ENCODE results near the gene OLA1. TPM values are rescaled to one million over a fixed set of nuclear protein-coding genes. Genes with fewer than 3 reads are reported as not detected.

The OLA1 gene
- polyA plus RNA-seq, 2 of the 4 experiments (the other 2 are of a cell fraction) = 127 to 226 TPM

GRCh38 chr2:174059884-174060244 is 188.5 kb downstream of the OLA1 start:
- no peak for DNase-seq (ENCODE audit: low read depth in 1 of 2, low spot score in 1 of 2)
- Histone ChIP-seq H3K4me3 (no peak overlapping the region), H3K9me3 (peaks cover 4% of the 10 kb centered on the region; the same call in 1 of the 3 replicates), H3K4me2 (no peak overlapping the region), H3K27ac (peak overlapping the region in 1 of 2 experiments; percentile 12; a peak in 1 of 6 replicates), H3K4me1 (peaks cover 6% of the 10 kb centered on the region; the same call in 2 of the 3 replicates)
- FAIRE-seq = no peak
- ChIA-PET CTCF (interaction anchor here (1.0 kb wide), 1 partner anchor 28 kb away, joined by 3 read pairs; no protein-coding TSS in a partner anchor), POLR2A (no interaction called here)
- no peak for TF ChIP-seq POLR2AphosphoS2 (conservative IDR thresholded peaks at IDR 0.05; ENCODE audit: low read length)
- no peak for TF ChIP-seq RFX5 (IDR thresholded peaks at IDR 0.05)
- TF ChIP-seq RARB (CRISPR knock-in tag; IDR thresholded peaks at IDR 0.05) = no peak
- TF ChIP-seq REST (IDR thresholded peaks at IDR 0.05) = no peak
- TF ChIP-seq POLR2A (IDR thresholded peaks at IDR 0.05; ENCODE audit: low read length) = no peak
- TF ChIP-seq CTCF (IDR thresholded peaks at IDR 0.05) = no peak
- TF ChIP-seq ELK1 (IDR thresholded peaks at IDR 0.05; ENCODE audit: low read depth, low read length) = no peak
- TF ChIP-seq NFE2L2 (conservative IDR thresholded peaks at IDR 0.05; ENCODE audit: low read length) = no peak
- no peak for TF ChIP-seq TFCP2L1 (CRISPR knock-in tag; IDR thresholded peaks at IDR 0.05)
- TF ChIP-seq CBX2 (IDR thresholded peaks at IDR 0.05; ENCODE audit: borderline replicate concordance, low read depth) = no peak
- TF ChIP-seq JUNB (IDR thresholded peaks at IDR 0.05) = no peak
- TF ChIP-seq ZNF302 (CRISPR knock-in tag; IDR thresholded peaks at IDR 0.05) = no peak
- TF ChIP-seq EHF (CRISPR knock-in tag; IDR thresholded peaks at IDR 0.05) = no peak
- no peak for TF ChIP-seq MAX (IDR thresholded peaks at IDR 0.05)
- no peak for TF ChIP-seq HOXB13 (CRISPR knock-in tag; IDR thresholded peaks at IDR 0.05; ENCODE audit: low read depth)
- TF ChIP-seq CEBPB (IDR thresholded peaks at IDR 0.05) = no peak
- no peak for TF ChIP-seq ZSCAN20 (CRISPR knock-in tag; IDR thresholded peaks at IDR 0.05)
- no peak for TF ChIP-seq PHF8 (IDR thresholded peaks at IDR 0.05; ENCODE audit: borderline replicate concordance, low read depth)
- ATAC-seq = peak in 1 of 2 experiments; percentile 50; a peak in 3 of 6 replicates
- 83% methylated on average over 3 of the region's 3 CpGs for WGBS (ENCODE audit: missing lambda C conversion rate)

- peak overlapping the region in 1 of 2 experiments; percentile 12; a peak in 1 of 6 replicates for H3K27ac ChIP-seq
- WGBS (ENCODE audit: missing lambda C conversion rate) = 70% methylated on average over 6 of the region's 6 CpGs
- CTCF ChIA-PET = interaction anchor here (1.1 kb wide), 1 partner anchor 21 kb away, joined by 5 read pairs; no protein-coding TSS in a partner anchor
- no peak for FAIRE-seq
- ATAC-seq = no peak; a peak in 1 of 6 replicates
- POLR2A ChIA-PET = no interaction called here
- H3K9me3 ChIP-seq = peaks cover 4% of the 10 kb centered on the region; the same call in 1 of the 3 replicates
- peaks cover 11% of the 10 kb centered on the region for H3K4me1 ChIP-seq
- H3K4me3 ChIP-seq = no peak overlapping the region
- H3K4me2 ChIP-seq = no peak overlapping the region
- DNase-seq (ENCODE audit: low read depth in 1 of 2, low spot score in 1 of 2) = peak in 1 of 2 experiments; percentile 16
- no peak for TF ChIP-seq HDAC2 (IDR thresholded peaks at IDR 0.05)
- no peak for TF ChIP-seq REST (IDR thresholded peaks at IDR 0.05)
- TF ChIP-seq CTCF (IDR thresholded peaks at IDR 0.05) = no peak
- no peak for TF ChIP-seq GATA3 (IDR thresholded peaks at IDR 0.05; ENCODE audit: borderline replicate concordance)
- no peak for TF ChIP-seq JUN (IDR thresholded peaks at IDR 0.05)
- no peak for TF ChIP-seq EHMT2 (IDR thresholded peaks at IDR 0.05; ENCODE audit: low read depth)
- no peak for TF ChIP-seq POLR2AphosphoS2 (conservative IDR thresholded peaks at IDR 0.05; ENCODE audit: low read length)
- TF ChIP-seq CHD4 (IDR thresholded peaks at IDR 0.05; ENCODE audit: borderline replicate concordance) = no peak
- no peak for TF ChIP-seq FOXS1 (CRISPR knock-in tag; IDR thresholded peaks at IDR 0.05)
These were observed 189.0 kb downstream of the OLA1 start for GRCh38 chr2:174059178-174059883.

All from A549 (cell line).